ENCODE measurements around the gene ARHGEF3. TPM values are rescaled to one million over a fixed set of nuclear protein-coding genes. Genes with fewer than 3 reads are reported as not detected.
A peak's percentile ranks its signal among the peaks of the same experiment; 100 is the strongest.

The ARHGEF3 gene
- total RNA-seq, 1 experiment from 2014 or later = 4.4 TPM

DNA sequence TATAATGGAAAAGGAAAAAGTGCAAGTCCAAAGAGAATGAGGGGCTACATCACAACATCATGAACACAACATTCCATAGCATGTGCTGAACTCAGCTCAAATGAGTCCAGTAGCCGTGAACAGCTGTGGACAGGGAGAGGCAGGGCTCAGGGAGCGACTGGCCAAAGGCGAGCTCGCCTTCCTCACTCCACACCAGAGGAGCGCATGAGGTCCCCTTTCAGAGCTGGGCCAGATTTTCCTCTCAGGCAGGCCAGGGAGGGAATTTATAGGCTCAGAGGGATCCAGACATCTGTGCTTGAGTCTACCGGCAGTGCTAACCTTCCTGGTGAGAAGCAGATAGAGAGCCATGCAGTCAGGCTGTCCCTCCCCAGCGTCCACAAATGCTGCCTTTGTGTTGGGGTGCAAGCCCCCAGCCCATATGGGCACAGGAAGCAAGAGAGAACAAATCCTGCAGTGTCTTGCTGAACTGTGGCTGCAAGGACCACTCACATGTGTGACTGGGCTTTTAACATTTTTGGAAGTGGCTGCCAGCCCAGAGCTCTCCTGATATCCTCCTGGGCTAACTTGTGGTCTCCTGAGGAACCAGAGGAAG lies 32.5 kb downstream of the ARHGEF3 start:
- Histone ChIP-seq H3K14ac (ENCODE audit: insufficient read depth, low read length) (peak overlapping the region; percentile 73; the same call in 1 of the 2 replicates), H3K9me3 (ENCODE audit: control insufficient read depth, low read depth, low read length) (no peaks in the 10 kb centered on the region), H2BK5ac (ENCODE audit: insufficient read length, low read length) (no peak overlapping the region), H4K20me1 (ENCODE audit: control insufficient read depth, insufficient read depth, insufficient read length) (no peaks in the 10 kb centered on the region), H3K79me2 (ENCODE audit: insufficient read depth, low read length) (no peaks in the 10 kb centered on the region), H4K8ac (replicated peaks; ENCODE audit: insufficient read length, low read depth, low read length) (no peak overlapping the region), H3K56ac (ENCODE audit: insufficient read length, low read depth, low read length) (no peak overlapping the region), H3K4me2 (ENCODE audit: insufficient read depth, insufficient read length, low read length) (no peak overlapping the region), H2AFZ (ENCODE audit: low read length) (no peak overlapping the region), H3K4me1 (ENCODE audit: insufficient read depth, low read length) (no peaks in the 10 kb centered on the region), H3K23ac (ENCODE audit: insufficient read length, low read depth, low read length) (no peak overlapping the region), H3K27me3 (ENCODE audit: insufficient read depth, low read length) (no peaks in the 10 kb centered on the region), H2BK15ac (ENCODE audit: low read depth, low read length) (no peak overlapping the region), H4K5ac (ENCODE audit: insufficient read length, low read depth, low read length) (no peak overlapping the region), H2BK12ac (ENCODE audit: insufficient read length, low read depth, low read length) (no peak overlapping the region), H3K18ac (ENCODE audit: insufficient read length, low read depth, low read length) (no peak overlapping the region), H3K4ac (ENCODE audit: low read depth, low read length) (no peak overlapping the region), H4K91ac (ENCODE audit: insufficient read length, low read depth, low read length) (no peak overlapping the region), H3T11ph (ENCODE audit: low read length) (no peak overlapping the region), H3K9ac (ENCODE audit: extremely low read depth, insufficient read length, low read length) (no peak overlapping the region), H3K27ac (ENCODE audit: insufficient read length, low read depth, low read length) (no peak overlapping the region), H3K79me1 (ENCODE audit: insufficient read depth, low read depth, low read length, poor library complexity, severe bottlenecking) (no peaks in the 10 kb centered on the region), H2BK120ac (ENCODE audit: low read depth, low read length, poor library complexity, severe bottlenecking) (no peak overlapping the region), H2AK5ac (ENCODE audit: insufficient read length, low read length) (no peak overlapping the region), H3K23me2 (ENCODE audit: insufficient read length, low read depth, low read length, poor library complexity, severe bottlenecking) (no peaks in the 10 kb centered on the region), H2BK20ac (ENCODE audit: low read depth, low read length, poor library complexity, severe bottlenecking) (no peak overlapping the region)
- Mint-ChIP-seq H3K4me3 (no peak overlapping the region), H3K4me1 (peaks cover 4 to 10% of the 10 kb centered on the region in 2 experiments; a peak in 2 of 4 replicates), H3K27ac (peak overlapping the region in 1 of 3 experiments; percentile 78; a peak in 3 of 7 replicates), H3K27me3 (ENCODE audit: low read depth) (peaks cover 9% of the 10 kb centered on the region), H3K36me3 (ENCODE audit: insufficient read depth in 1 of 3, low read depth in 3 of 3) (no peaks in the 10 kb centered on the region), H3K9me3 (no peaks in the 10 kb centered on the region)
- TF ChIP-seq, protein P1, sequence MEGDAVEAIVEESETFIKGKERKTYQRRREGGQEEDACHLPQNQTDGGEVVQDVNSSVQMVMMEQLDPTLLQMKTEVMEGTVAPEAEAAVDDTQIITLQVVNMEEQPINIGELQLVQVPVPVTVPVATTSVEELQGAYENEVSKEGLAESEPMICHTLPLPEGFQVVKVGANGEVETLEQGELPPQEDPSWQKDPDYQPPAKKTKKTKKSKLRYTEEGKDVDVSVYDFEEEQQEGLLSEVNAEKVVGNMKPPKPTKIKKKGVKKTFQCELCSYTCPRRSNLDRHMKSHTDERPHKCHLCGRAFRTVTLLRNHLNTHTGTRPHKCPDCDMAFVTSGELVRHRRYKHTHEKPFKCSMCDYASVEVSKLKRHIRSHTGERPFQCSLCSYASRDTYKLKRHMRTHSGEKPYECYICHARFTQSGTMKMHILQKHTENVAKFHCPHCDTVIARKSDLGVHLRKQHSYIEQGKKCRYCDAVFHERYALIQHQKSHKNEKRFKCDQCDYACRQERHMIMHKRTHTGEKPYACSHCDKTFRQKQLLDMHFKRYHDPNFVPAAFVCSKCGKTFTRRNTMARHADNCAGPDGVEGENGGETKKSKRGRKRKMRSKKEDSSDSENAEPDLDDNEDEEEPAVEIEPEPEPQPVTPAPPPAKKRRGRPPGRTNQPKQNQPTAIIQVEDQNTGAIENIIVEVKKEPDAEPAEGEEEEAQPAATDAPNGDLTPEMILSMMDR (conservative IDR thresholded peaks at IDR 0.05) = no peak
- no peak for DNase-seq
- WGBS (ENCODE audit: extremely low coverage, insufficient read length, low lambda C conversion rate) = no CpG with 5 or more reads among the region's 7 CpGs
